ENCODE data around the gene TRNT1. TPM values are rescaled to one million over a fixed set of nuclear protein-coding genes. Genes with fewer than 3 reads are reported as not detected.

TRNT1 gene
- total RNA-seq, 4 donors from 2014 or later = 10.3 to 20.8 (median 17.0) TPM

GRCh38 chr3:3172627-3173026, 45.9 kb downstream of the TRNT1 start:
- no peak for TF ChIP-seq CTCF (IDR thresholded peaks at IDR 0.05)
- TF ChIP-seq POLR2A (IDR thresholded peaks at IDR 0.05) = no peak
- DNase-seq = no peak
- Histone ChIP-seq H3K36me3 (peaks cover 9 to 82% (median 13%) of the 10 kb centered on the region in 3 donors), H3K27ac (peak overlapping the region; percentile 15 to 77 (median 68)), H3K4me1 (peaks cover 0 to 47% (median under 1%) of the 10 kb centered on the region in 3 donors), H3K27me3 (no peaks in the 10 kb centered on the region), H3K4me3 (peak overlapping the region in 1 of 4 donors; percentile 18), H3K9me3 (no peaks in the 10 kb centered on the region)
- WGBS, 2 donors = 24 to 30% methylated on average over 1 of the region's 1 CpG
- intact Hi-C loops (cut with DNase I) = no loop called here

GRCh38 chr3:3177861-3178497, 51.2 kb downstream of the TRNT1 start:
- TF ChIP-seq CTCF (IDR thresholded peaks at IDR 0.05) (no peak), POLR2A (IDR thresholded peaks at IDR 0.05) (no peak)
- intact Hi-C loops (cut with DNase I) = no loop called here

GRCh38 chr3:3178498-3179328, 52.0 kb downstream of the TRNT1 start:
- Histone ChIP-seq H3K4me1 (peaks cover 7 to 45% (median 17%) of the 10 kb centered on the region in 3 donors), H3K27me3 (no peaks in the 10 kb centered on the region), H3K36me3 (peaks cover 0 to 22% (median 6%) of the 10 kb centered on the region in 3 donors), H3K4me3 (peak overlapping the region; percentile 74 to 100 (median 90)), H3K9me3 (no peaks in the 10 kb centered on the region), H3K27ac (peak overlapping the region; percentile 80 to 91 (median 87))
- TF ChIP-seq CTCF (IDR thresholded peaks at IDR 0.05) (no peak), POLR2A (IDR thresholded peaks at IDR 0.05) (no peak)
- intact Hi-C loops (cut with DNase I) = no loop called here
- DNase-seq = no peak
- 18 to 22% methylated on average over 15 to 16 of the region's 16 CpGs for WGBS, 2 donors

More at GRCh38 chr3:3177861-3178497, 51.2 kb downstream of the TRNT1 start:
- Histone ChIP-seq H3K27me3 (no peaks in the 10 kb centered on the region), H3K9me3 (no peaks in the 10 kb centered on the region), H3K4me3 (peak overlapping the region in 2 of 4 donors; percentile 95 to 100), H3K36me3 (peaks cover 0 to 29% (median 6%) of the 10 kb centered on the region in 3 donors), H3K4me1 (peaks cover 7 to 47% (median 17%) of the 10 kb centered on the region in 3 donors), H3K27ac (peak overlapping the region in 1 of 4 donors; percentile 91)
- 40 to 45% methylated on average over 10 of the region's 10 CpGs for WGBS, 2 donors
- no peak for DNase-seq

- 0 to 4% methylated on average over 2 to 6 of the region's 56 CpGs for WGBS, 2 donors
- peaks cover 7 to 39% (median 17%) of the 10 kb centered on the region in 3 donors for H3K4me1 ChIP-seq
- intact Hi-C loops (cut with DNase I) = no loop called here
- peaks cover 0 to 14% (median 0%) of the 10 kb centered on the region in 3 donors for H3K36me3 ChIP-seq
- TF ChIP-seq CTCF (IDR thresholded peaks at IDR 0.05) (peak; percentile 94 to 99 (median 98)), POLR2A (IDR thresholded peaks at IDR 0.05) (peak in 3 of 4 donors; percentile 8 to 70 (median 65))
- H3K9me3 ChIP-seq = no peaks in the 10 kb centered on the region
- peak within 1 kb of the TSS; percentile 74 to 100 (median 90) for H3K4me3 ChIP-seq
- DNase-seq = peak; percentile 27
- no peaks in the 10 kb centered on the region for H3K27me3 ChIP-seq
- H3K27ac ChIP-seq = peak within 1 kb of the TSS; percentile 80 to 91 (median 87)
These were observed 52.8 kb downstream of the TRNT1 start, which contains the start of gene CRBN for GRCh38 chr3:3179407-3180094. Gene CRBN, minus strand, starts transcription at chr3:3179691. Its CDS starts 4 bp downstream, at chr3:3179687.
